RWPE2 (cell line): ENCODE measurements around the gene GALNT18.

Experiments used
- ATAC-seq: fragments of 200-7000 bp; cut with Tn5 transposase; 3 replicates; pipeline ENCODE4 v1.9.1; 2021; ENCODE audit warnings: low read depth
- DNase-seq: peaks from one replicate; pipeline ENCODE4 v3.0.0-alpha.2; 2020; ENCODE audit warnings: low spot score
- H3K27ac ChIP-seq: fragments of 450-650 bp; 2 replicates; pipeline ENCODE4 v1.5.1; 2017; ENCODE audit warnings: mild to moderate bottlenecking; ENCODE audit not compliant: poor library complexity, severe bottlenecking
- H3K27me3 ChIP-seq: fragments of 250-450 bp; sonication (Bioruptor Pico); 2 replicates; pipeline ENCODE4 v1.5.1; 2021; ENCODE audit warnings: mild to moderate bottlenecking, moderate library complexity; ENCODE audit not compliant: insufficient read depth, poor library complexity, severe bottlenecking
- H3K36me3 ChIP-seq: fragments of 250-450 bp; sonication (Bioruptor Pico); 2 replicates; pipeline ENCODE4 v1.5.1; 2020; ENCODE audit warnings: low read depth, mild to moderate bottlenecking, moderate library complexity
- H3K4me1 ChIP-seq: fragments of 250-450 bp; sonication (Bioruptor Pico); 2 replicates; pipeline ENCODE4 v1.5.1; 2021; ENCODE audit warnings: mild to moderate bottlenecking, moderate library complexity; ENCODE audit not compliant: insufficient read depth, poor library complexity, severe bottlenecking
- H3K4me3 ChIP-seq: fragments of 250-450 bp; sonication (Bioruptor Pico); 2 replicates; pipeline ENCODE4 v1.5.1; 2021; ENCODE audit warnings: mild to moderate bottlenecking, moderate library complexity; ENCODE audit not compliant: severe bottlenecking
- H3K9me3 ChIP-seq: fragments of 250-450 bp; sonication (Bioruptor Pico); 2 replicates; pipeline ENCODE4 v1.5.1; 2021; ENCODE audit warnings: mild to moderate bottlenecking, moderate library complexity; ENCODE audit not compliant: severe bottlenecking
- CTCF ChIP-seq: fragments of 450-650 bp; IDR thresholded peaks from one replicate; pipeline ENCODE4 v1.5.1; 2017; ENCODE audit warnings: mild to moderate bottlenecking, moderate library complexity; ENCODE audit not compliant: poor library complexity, severe bottlenecking

GALNT18 gene

GRCh38 chr11:11382858-11383532 is 238.8 kb downstream of the GALNT18 start:
- Histone ChIP-seq H3K4me3 (no peak overlapping the region), H3K9me3 (no peaks in the 10 kb centered on the region), H3K36me3 (no peaks in the 10 kb centered on the region), H3K4me1 (no peaks in the 10 kb centered on the region), H3K27me3 (no peaks in the 10 kb centered on the region), H3K27ac (no peak overlapping the region)
- ATAC-seq (no peak), DNase-seq (no peak)
- TF ChIP-seq CTCF: no peak

GRCh38 chr11:11381471-11382105 is 240.2 kb downstream of the GALNT18 start:
- no peak overlapping the region for H3K27ac ChIP-seq
- no peaks in the 10 kb centered on the region for H3K27me3 ChIP-seq
- H3K9me3 ChIP-seq: no peaks in the 10 kb centered on the region
- H3K4me3 ChIP-seq: no peak overlapping the region
- no peaks in the 10 kb centered on the region for H3K36me3 ChIP-seq
- no peak for TF ChIP-seq CTCF
- H3K4me1 ChIP-seq: no peaks in the 10 kb centered on the region
- no peak for DNase-seq
- no peak for ATAC-seq

- no peak for TF ChIP-seq CTCF
- no peak for DNase-seq
- Histone ChIP-seq H3K27me3 (no peaks in the 10 kb centered on the region), H3K9me3 (no peaks in the 10 kb centered on the region), H3K27ac (no peak overlapping the region), H3K4me3 (no peak overlapping the region), H3K4me1 (no peaks in the 10 kb centered on the region), H3K36me3 (no peaks in the 10 kb centered on the region)
- no peak for ATAC-seq
Observed at GRCh38 chr11:11380883-11381282, 240.9 kb downstream of the GALNT18 start.

- Histone ChIP-seq H3K27me3 (no peaks in the 10 kb centered on the region), H3K27ac (no peak overlapping the region), H3K4me1 (no peaks in the 10 kb centered on the region), H3K4me3 (no peak overlapping the region), H3K9me3 (no peaks in the 10 kb centered on the region), H3K36me3 (no peaks in the 10 kb centered on the region)
- no peak for ATAC-seq
- no peak for TF ChIP-seq CTCF
- no peak for DNase-seq
Observed at GRCh38 chr11:11380340-11380739, 241.5 kb downstream of the GALNT18 start.

GRCh38 chr11:11379661-11380060 is 242.1 kb downstream of the GALNT18 start:
- Histone ChIP-seq H3K27ac (no peak overlapping the region), H3K4me1 (no peaks in the 10 kb centered on the region), H3K9me3 (no peaks in the 10 kb centered on the region), H3K27me3 (no peaks in the 10 kb centered on the region), H3K4me3 (no peak overlapping the region), H3K36me3 (no peaks in the 10 kb centered on the region)
- TF ChIP-seq CTCF: no peak
- ATAC-seq: no peak
- no peak for DNase-seq
